Measurements from ENCODE around the gene NOD1.
"Not testable (repeated sequence)": the region's sequence is repeated elsewhere in the genome, so short reads cannot be mapped to it uniquely, and the experiment has no call there.

Gene NOD1

GRCh38 chr7:30503274-30504212, 25.0 kb upstream of the NOD1 start:
- no peak for DNase-seq (ENCODE audit: low spot score)

GRCh38 chr7:30502470-30503251, 24.1 kb upstream of the NOD1 start:
- no peak for DNase-seq (ENCODE audit: low spot score)

- no peak for DNase-seq (ENCODE audit: low spot score)
Observed at GRCh38 chr7:30501264-30501663, 22.7 kb upstream of the NOD1 start.

- no peak for DNase-seq (ENCODE audit: low spot score)
Observed at GRCh38 chr7:30493228-30493627, 14.6 kb upstream of the NOD1 start.

- no peak for DNase-seq (ENCODE audit: low spot score)
Observed at GRCh38 chr7:30491417-30491816, 12.8 kb upstream of the NOD1 start.

- no peak for DNase-seq (ENCODE audit: low spot score)
Observed at GRCh38 chr7:30487371-30487770, 8.8 kb upstream of the NOD1 start.

GRCh38 chr7:30485667-30486066, 7.1 kb upstream of the NOD1 start:
- no peak for DNase-seq (ENCODE audit: low spot score)

- not testable (repeated sequence) for DNase-seq (ENCODE audit: low spot score)
Observed at GRCh38 chr7:30481416-30481815, 2.8 kb upstream of the NOD1 start.

- DNase-seq (ENCODE audit: low spot score) = no peak
Observed at GRCh38 chr7:30479202-30480120, 877 bp upstream of the NOD1 start.

GRCh38 chr7:30476459-30477145, 2.0 kb downstream of the NOD1 start:
- DNase-seq (ENCODE audit: low spot score) = no peak

GRCh38 chr7:30475580-30475979, 3.0 kb downstream of the NOD1 start:
- no peak for DNase-seq (ENCODE audit: low spot score)

- DNase-seq (ENCODE audit: low spot score) = peak; percentile 17
Observed at GRCh38 chr7:30474893-30475292, 3.7 kb downstream of the NOD1 start.

- DNase-seq (ENCODE audit: low spot score) = no peak
Observed at GRCh38 chr7:30474485-30474884, 4.1 kb downstream of the NOD1 start.

GRCh38 chr7:30473903-30474302, 4.7 kb downstream of the NOD1 start:
- no peak for DNase-seq (ENCODE audit: low spot score)

GRCh38 chr7:30472784-30473775, 5.5 kb downstream of the NOD1 start:
- no peak for DNase-seq (ENCODE audit: low spot score)

- DNase-seq (ENCODE audit: low spot score) = no peak
Observed at GRCh38 chr7:30472081-30472783, 6.4 kb downstream of the NOD1 start.

- no peak for DNase-seq (ENCODE audit: low spot score)
Observed at GRCh38 chr7:30471205-30471604, 7.4 kb downstream of the NOD1 start.

- peak; percentile 35 for DNase-seq (ENCODE audit: low spot score)
Observed at GRCh38 chr7:30470771-30471170, 7.8 kb downstream of the NOD1 start.

GRCh38 chr7:30470163-30470770, 8.3 kb downstream of the NOD1 start:
- no peak for DNase-seq (ENCODE audit: low spot score)
